ENCODE results near the gene NR0B2.
"Not testable (repeated sequence)": the region's sequence is repeated elsewhere in the genome, so short reads cannot be mapped to it uniquely, and the experiment has no call there.

Gene NR0B2, protein sequence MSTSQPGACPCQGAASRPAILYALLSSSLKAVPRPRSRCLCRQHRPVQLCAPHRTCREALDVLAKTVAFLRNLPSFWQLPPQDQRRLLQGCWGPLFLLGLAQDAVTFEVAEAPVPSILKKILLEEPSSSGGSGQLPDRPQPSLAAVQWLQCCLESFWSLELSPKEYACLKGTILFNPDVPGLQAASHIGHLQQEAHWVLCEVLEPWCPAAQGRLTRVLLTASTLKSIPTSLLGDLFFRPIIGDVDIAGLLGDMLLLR

DNA sequence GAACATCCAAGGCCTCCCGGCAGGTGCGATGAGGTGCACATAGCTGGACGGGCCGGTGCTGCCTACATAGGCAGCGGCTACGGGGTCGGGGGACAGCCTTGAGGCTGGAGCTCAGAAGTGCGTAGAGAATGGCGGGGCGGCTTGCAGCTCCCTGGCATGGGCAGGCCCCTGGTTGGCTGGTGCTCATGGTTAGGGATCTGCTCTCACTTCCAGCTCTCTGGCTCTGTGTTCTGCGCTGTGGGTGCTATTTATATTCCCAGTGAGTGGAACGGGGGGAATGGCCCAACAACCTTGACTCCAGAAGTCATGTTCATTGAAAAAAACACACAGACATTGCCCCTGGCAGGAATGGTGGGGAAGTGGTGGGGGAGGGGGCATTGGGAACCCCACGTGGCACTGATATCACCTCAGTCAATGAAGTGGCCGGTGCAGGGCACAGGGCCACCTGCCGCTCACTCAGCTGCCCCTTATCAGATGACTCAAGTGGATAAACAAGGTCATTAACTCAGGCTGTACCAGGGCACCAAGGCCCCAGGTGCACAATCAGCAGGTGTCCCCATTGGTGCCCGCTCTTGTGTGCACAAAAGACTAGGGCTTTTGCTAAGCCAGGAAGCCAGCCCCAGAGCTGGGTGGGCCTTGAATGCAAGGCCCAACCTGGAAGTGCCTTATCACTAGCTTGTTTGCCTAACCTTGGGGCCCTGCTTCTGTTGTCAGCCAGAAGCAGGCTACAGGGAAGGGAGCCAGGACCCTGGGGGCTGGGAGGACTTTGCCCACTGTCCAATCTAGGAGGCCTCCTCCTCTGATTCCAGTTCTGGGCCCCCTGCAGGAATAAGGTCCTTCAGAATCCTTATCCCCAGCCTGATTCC is at the start of gene NR0B2:
TSS of gene NR0B2 (minus strand) at position 222 of the 866 bp plus-strand sequence. CDS start at position 187, 35 bp downstream.
- no peak for DNase-seq

DNA sequence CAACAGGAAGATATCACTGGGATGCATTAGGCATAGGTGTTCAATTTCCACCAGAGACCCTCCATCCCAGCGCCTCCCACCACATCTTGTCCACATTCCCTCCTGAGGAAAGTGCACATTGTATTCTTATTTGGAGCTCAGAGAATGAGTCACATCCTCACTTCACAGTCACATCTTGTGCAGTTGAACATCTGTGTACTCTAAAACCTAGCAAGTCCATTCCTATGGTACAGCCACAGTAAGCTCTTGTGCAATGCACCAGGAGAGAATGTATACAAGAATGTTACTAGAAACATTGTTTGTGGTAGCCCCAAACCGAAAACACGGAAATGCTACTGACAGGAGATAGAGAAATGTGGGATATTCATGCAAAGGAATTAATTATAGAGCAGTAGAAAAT is 48.1 kb upstream of the NR0B2 start:
- no peak for DNase-seq

DNA sequence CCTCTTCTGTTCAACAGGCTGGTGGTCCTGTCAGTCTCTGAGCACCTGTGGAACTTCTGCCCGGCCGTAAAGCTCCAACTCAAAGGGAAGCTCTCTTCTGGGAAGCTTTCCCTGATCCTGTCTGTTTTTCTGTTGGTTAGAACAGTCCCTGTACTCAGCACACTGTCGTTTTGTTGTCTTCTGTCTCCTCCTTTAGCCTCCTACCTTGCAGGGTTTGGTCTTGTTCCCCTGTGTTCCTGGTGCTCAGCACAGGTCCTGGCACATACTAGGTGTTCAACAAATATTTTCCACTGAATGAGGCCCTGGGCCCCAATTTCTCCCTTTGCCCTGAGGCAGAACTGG is 46.8 kb upstream of the NR0B2 start:
- no peak for DNase-seq

DNA sequence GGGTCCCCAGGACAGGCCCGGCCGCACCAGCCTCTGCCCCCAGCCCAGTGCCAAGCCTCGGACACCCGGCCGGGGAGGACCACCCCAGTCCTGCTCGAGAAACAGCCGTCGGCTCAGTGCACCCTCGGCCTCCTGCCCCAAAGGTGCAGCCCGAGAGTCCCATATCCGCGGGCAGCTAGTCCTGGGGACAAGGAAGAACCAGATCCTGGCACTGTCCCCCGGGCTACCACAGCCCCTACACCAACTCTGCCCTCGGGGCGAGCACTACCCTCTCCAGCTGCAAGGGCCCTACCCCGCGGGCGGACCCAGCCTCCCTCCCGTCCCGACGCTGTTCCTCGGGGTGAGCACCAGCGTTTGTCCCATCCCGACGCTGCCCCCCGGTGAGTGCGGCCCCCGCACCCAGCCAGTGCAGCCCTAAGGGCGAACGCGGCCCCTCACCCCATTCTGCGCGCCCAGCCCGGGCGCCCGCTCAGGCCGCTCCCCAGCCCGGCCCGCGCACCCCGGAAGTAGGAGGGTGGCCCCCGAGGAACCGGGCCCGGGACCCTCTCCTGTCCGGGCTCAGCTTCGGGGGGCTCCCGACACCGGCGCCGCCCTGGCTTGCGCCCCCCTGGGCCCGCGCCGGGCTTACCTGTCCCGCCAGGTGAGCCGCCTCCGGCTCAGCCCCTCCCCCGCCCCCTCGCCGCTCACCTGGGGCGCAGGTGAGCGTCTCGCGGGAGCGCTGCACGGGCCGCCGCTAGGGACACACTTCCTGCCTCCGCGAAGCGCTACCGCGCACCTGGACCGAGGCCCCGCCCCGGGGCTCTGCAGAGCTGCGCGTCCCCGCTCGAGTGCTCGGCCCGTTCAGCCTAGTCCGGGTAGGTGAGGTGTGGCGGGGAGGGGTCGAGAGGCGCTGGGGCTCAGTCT is 46.2 kb upstream of the NR0B2 start, which contains the start of gene KDF1:
TSS of gene KDF1 (minus strand) at position 747 of the 903 bp plus-strand sequence. CDS start 8,088 bp downstream, outside the sequence.
- no peak for DNase-seq

DNA sequence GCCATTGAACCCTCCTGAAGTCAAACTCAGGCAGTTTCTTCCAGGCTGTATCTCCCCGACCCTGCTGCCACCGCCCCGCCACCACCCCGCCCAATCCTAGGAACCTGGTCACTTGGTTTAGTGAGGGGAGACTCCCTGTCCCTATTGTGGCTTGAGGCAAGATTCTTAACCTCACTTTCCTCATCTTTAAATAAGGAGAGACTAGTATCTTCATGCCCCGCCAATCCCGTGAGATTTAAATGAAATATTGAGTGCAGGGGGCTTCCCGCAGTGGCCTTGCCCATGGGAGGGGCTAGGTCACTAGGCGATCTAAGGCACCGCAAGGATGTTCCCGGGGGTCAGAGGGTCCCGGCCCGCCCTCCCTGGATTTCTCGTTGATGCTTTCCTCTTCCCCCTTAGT is 45.5 kb upstream of the NR0B2 start:
- DNase-seq: no peak

DNA sequence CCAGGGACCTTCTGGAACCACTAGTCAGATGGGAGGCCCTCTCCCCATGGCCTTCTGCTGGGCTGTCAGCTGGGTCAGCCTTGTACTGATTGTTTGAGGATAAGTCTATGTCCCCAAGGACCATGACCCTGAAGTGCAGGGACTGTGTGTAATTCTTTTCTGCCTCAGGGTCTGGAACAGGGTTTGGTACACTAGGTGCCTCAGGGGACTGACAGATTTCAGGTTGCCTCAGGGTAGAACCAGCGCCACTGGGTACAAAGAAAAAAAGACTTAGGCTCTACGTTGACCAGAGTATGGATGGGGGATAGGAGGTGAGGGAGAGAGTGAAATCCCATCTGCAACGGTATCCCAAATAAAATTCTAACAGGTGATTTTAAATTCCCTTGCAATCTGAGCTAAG is 43.5 kb upstream of the NR0B2 start:
- no peak for DNase-seq

DNA sequence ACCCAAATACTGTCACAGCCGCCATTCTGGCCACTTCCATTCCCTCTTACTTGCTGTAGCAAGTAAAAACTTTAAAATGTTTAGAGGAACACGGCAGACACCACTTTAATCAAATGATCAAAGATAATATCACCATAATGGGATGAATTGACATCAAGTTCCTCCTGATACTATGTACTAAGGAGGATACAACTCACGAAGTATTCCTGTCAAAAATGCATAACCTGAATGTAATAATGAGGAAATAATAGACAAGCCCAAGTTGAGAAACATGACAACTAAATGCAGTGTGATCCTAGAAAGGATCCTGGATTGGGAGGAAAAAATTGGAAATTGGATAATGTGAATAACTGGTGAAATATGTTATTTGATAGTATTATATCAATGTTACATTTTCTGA is 42.5 kb upstream of the NR0B2 start:
- no peak for DNase-seq

DNA sequence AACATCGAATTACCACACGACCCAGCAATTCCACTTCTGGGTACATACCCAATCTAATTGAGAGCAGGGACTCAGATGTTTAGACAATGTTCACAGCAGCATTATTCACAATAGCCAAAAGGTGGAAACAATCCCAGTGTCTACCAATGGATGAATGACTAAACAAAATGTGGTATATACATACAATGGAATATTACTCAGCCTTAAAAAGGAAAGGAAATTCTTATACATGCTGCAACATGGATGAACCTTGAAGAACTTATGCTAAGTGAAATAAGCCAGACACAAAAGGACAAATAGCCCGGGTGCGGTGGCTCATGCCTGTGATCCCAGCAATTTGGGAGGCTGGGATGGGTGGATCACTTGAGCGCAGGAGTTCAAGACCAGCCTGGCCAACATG is 39.6 kb upstream of the NR0B2 start:
- DNase-seq: no peak

DNA sequence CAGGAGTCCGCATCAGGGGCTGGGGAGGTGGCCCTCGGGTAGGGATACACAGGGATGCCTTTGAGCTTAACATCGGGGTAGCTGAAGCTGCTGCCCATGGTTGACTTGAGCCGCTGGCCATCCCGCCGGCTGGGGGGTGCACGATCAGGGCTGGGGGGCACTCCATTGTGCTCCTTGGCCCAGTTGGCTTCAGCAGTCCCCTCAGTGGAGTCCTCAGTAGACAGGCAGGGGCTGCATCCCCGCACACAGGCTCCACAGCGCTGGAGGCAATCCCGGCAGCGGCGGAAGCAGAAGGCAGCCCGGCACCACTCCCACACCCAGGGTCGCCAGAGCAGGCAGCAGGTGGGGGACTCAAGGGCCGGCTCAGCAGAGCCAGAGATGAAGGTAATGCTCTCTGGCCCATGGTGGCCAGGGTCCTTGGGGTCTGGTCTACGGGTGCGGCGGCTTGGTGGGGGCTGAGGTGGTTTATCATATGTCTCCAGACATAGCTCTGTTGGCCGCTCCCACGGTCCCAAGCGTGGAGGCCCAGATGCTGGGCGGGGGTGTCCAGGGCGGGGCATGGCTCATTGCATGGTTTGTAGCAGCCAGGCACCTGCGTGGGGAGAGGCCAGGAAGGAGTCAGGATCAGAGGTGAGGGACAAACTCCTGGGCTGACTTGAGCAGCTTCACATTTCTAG is 38.2 kb upstream of the NR0B2 start:
- no peak for DNase-seq

DNA sequence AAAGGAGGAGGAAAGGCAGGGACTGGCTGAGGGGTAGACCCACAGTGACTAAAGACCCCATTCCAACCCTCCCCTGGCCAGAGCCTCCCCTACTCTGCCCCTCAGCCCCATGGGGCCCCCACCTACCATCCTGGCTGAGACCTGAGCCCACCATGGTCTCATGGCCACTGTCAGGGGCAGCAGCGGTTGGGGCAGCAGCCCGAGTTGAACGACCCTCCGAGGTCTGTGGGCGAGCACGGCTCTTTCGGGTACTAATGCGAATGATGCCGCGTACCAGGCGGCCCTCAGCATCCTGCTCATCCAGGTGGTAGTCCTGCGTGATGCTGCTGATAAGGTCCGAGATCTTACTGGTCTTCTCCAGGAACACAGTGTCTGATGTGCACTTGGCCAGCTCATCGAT is 37.4 kb upstream of the NR0B2 start:
- DNase-seq: no peak

DNA sequence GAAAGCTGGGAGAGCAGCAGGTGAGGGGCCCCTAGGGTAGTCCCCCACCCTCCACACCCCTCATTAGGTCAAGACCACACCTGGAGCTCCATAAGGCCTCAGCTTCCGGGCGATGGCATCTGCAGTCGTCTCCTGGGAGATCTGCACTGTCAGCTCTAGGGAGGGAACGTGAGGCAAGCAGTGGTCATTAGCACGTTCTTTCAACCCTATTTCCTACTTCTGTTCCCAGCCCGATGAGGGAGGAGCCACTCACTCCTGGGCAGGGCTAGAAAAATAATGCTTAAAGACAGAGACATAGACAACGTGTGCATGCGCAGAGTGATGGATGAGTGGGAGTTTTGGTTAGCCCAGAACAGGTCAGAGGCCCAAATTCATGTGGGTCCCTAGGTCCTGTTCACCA is 36.8 kb upstream of the NR0B2 start:
- DNase-seq: no peak

DNA sequence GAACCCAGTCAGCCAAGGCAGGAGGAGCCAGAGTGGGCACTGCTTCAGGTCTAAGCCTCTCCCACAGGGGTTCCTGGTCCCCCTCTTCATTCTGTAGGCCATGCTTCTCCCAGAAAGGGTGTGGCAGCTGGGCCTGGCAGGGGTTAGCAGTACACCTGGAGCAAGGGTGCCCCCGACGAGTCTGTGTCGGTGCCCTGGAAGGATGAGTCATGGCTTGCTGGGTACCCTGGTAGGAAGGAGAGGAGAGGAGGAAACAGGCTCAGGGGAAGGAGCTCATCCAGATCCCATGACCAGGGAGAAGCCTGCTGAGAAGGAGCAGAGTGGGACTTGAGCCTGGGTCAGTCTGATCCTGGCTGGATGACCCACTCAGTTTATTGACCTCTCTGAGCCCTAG is 36.1 kb upstream of the NR0B2 start:
- DNase-seq: no peak

DNA sequence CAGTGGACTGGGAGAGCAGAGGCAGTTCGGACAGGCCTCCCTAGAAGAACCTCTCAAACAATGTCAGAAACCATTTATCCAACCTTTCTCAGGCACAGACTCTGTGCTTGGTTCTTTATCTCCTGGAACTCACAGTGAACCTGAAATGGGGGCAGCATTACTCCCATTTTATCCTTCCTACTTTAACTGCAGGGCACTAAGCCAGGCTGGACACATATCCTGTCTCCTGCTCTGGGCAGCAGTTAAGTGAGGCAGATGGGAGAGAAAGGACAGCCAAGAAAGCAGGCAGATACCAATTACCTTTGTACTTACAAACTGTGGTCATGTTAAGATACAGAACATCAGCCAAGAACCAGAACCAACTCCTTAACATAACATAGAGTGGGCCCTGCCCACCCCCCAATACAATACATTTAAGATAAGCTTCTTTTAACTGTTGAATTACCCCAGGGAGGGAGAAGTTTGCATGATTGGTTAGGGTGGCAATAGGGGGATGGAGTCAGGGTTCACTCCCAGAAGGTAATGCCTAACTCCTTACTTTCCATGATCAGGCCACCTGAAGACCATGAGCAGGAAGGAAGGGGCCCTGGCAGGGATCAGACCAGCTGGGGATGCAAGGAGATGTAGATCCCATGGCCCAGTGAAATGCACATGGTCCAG is 35.6 kb upstream of the NR0B2 start:
- DNase-seq: no peak

DNA sequence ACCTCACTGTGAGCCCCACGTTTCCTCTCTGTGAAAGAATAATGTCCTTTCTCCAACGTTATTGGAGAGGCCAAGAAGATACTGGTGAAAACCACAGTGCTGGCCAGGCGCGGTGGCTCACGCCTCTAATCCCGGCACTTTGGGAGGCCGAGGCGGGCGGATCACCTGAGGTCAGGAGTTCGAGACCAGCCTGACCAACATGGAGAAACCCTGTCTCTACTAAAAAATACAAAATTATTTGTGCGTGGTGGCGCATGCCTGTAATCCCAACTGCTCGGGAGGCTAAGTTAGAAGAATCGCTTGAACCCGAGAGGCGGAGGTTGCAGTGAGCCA is 34.9 kb upstream of the NR0B2 start:
- DNase-seq: not testable (repeated sequence)

DNA sequence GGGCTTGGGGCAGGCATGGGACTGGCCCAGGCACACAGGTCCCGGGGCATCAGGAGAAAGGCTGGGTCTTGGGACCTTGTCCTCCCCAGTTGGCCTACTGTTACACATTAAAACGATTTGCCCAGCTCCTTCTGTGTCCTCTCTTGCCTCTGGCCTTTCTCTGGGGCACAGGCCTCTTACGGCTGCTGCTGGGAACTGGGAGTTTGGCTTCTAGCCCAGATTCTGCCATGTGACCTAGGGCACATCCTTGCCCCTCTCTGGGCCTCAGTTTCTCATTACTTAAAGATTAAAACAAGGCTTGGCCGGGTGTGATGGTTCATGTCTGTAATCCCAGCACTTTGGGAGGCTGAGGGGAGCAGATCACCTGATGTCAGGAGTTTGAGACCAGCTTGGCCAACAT is 32.5 kb upstream of the NR0B2 start:
- DNase-seq: no peak

DNA sequence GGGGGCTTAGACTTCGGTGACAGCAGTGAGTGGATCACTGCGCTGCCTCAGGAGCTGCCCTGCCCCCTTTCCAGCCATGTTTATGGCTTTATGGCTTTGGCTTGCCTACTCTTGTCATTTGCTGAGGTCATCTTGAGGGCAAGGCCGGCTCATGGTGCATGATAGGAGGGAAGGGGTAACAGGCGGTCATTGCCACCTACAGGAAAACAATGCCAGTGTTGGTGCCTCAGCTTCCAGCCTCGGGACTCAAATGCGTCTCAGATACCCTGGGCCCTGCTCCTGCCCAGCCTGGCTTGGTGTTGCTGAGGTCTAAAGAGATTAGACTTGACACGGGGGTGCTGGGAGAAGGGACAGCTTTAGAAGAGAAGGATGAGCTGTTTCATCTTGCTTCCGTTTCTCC is 32.0 kb upstream of the NR0B2 start:
- no peak for DNase-seq

DNA sequence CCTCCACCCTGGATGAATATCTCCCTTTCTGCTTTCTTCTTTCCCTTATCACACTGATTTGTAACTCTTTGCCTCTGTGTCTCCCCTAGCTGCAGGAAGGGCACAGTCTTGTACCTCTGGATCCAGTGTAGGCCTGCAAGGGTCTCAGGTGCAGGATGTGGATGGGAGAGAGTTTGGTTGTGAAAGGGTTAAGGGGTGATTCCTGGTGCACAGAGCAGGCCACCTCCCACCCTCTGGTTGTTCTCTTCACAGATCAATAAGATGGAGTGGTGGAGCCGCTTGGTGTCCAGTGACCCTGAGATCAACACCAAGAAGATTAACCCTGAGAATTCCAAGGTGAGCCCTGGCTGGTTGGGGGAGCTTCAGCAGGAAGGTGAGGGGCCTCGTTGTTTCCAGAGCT is 31.4 kb upstream of the NR0B2 start:
- no peak for DNase-seq

DNA sequence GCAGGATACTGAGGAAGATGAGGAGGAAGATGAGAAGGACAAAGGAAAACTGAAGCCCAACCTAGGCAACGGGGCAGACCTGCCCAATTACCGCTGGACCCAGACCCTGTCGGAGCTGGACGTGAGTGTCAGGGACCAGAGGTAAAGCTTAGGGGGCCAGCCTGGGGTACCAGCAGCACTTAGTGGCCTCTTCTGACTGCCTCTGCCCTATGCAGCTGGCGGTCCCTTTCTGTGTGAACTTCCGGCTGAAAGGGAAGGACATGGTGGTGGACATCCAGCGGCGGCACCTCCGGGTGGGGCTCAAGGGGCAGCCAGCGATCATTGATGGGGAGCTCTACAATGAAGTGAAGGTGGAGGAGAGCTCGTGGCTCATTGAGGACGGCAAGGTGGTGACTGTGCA is 28.9 kb upstream of the NR0B2 start:
- no peak for DNase-seq

DNA sequence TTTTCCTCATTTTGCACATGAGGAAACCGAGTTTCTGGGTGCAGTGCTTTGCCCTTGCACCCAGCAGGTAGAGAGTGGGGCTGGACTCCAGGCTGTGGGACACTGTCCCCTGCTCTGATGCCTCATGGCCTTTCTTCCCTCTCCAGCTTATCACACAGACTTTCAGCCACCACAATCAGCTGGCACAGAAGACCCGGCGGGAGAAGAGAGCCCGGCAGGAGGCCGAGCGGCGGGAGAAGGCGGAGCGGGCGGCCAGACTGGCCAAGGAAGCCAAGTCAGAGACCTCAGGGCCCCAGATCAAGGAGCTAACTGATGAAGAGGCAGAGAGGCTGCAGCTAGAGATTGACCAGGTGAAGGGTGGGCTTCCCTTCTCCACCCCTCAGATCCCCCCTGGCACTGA is 27.5 kb upstream of the NR0B2 start:
- DNase-seq: no peak

DNA sequence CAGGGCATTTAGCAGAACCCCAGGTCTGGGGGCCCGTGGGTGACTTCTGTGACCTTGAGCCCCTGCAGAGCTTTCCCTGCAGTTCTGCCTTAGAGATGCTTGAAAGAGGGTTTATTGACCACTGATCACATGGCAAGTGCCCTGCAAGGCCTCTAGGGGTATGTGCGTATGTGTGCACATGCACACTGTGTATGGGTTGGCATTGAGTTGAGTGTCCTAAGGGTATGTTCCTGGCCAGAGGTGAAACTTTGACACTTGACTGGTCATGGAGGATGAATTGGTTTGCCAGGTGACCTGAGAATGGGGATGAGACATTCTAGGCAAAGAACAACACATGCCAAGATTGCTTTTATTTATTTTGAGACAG is 24.9 kb upstream of the NR0B2 start:
- DNase-seq: no peak

DNA sequence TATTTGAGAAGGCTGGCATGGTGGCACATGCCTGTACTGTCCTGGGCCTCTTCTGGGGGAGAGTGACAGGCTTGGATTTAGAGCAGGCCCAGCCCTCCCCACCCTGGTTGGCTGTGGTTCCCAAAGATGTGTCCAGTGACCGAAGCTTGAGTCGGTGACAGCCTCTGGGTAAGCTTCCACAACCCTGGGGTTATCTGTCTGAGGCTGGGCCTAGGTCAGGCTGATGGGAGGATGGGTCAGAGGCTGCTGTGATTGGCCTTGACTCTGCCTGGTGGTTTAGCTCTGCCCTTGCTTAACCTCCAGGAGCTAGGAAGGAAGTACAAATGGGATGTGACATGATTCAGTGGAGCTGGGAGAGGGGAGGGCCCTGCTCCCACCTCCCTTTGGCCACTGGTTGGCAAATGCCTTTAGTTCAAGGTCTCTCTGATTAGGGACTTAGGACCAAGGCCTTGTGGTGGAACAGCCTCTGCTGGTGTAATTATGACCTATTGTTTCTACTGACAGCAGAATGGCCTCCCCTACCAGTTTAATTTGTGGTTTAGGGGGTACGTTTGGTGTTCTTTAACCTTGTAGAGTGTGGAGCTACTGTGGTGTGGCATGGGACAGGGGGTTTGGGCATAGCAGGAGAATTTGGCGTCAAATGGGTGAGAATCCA is 24.4 kb upstream of the NR0B2 start:
- DNase-seq: no peak

DNA sequence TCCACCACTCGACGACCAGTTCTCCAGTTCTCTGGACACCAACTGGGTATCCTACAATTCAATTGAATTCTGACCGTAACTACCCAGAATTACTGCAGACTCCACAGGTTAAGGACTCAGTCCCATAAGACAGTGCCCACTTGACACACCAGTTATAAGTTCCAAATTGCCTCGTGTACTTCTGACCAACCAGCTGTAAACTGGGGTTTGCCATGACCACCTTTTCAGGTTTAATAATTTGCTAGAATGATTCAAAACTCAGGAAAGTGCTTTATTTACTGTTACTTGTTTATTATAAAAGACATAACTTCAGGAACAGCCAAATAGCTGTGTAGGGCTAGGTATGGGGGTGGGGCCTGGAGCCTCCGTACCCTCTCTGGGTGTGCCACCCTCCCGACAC is 23.0 kb upstream of the NR0B2 start:
- no peak for DNase-seq
